OCI-LY7 (cell line): Measurements from ENCODE around the gene CDC6.

ENCODE experiments used
- CTCF ChIP-seq: fragments of 200-600 bp; sonication (generic); conservative IDR thresholded peaks from 2 replicates; pipeline ENCODE4 v1.5.1; 2014; ENCODE audit warnings: mild to moderate bottlenecking, antibody characterized with exemption, low read length, moderate library complexity, mixed read lengths
- EZH2phosphoT487 ChIP-seq: fragments of 200-600 bp; sonication (generic); IDR thresholded peaks from 2 replicates; pipeline ENCODE4 v1.6.1; 2018; ENCODE audit warnings: low read depth, borderline replicate concordance, mild to moderate bottlenecking, mixed run types, antibody characterized with exemption, low read length, moderate library complexity, mixed read lengths

DNA sequence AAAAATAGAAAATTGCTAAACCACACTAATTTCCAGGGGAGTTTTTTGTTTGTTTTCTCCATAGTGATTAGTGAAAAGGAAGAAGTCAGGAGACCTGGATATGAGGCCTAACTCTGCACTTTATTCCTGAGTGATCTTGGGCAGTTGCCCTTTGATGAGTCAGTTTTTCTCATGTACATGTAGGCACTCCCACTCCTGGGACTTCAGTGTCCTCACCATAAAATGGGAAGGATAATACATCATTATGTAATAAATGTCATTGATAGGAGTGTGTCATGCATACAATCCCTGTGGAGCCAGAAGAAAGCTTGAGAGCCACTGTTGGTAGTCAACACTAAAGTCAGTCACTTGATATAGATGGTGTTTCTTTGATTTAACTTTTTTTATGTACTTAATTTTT lies 36.1 kb upstream of the CDC6 start:
- TF ChIP-seq CTCF (no peak), EZH2phosphoT487 (no peak)
